Measurements from ENCODE around the gene MDFIC2.

DNA sequence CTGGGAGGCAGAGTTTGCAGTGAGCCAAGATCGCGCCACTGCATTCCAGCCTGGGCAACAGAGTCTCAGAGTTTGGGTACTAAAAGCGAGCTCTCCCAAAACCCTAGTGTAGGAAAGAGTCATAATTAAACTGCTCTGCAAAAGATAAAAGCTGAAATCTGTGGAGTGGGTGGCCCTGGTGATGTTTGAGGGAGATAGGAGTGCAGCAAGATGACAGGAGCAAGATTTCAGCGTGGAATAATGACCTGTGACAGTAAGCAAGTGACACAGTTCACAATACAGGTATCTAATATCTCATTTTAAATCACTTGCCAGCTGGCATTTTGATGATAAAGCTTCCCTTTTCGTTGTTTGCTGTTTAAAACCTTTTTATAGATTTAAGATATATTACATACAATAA is 79.3 kb downstream of the MDFIC2 start:
- TF ChIP-seq EZH2phosphoT487 (IDR thresholded peaks at IDR 0.05; ENCODE audit: borderline replicate concordance, low read depth, low read length) (no peak), CTCF (conservative IDR thresholded peaks at IDR 0.05; ENCODE audit: low read length) (no peak)

Measured in OCI-LY7 (cell line).